Chondrocyte (in vitro differentiated cells): Measurements from ENCODE around the gene LDHD. TPM values are rescaled to one million over a fixed set of nuclear protein-coding genes. Genes with fewer than 3 reads are reported as not detected.

Experiments used
- DNase-seq: peaks from one replicate; pipeline ENCODE4 v3.0.0; 2021; ENCODE audit warnings: mixed read lengths, low spot score
- H3K27ac Mint-ChIP-seq: one replicate; pipeline ENCODE4 v1.8.0; 2021; ENCODE audit warnings: mild to moderate bottlenecking, moderate library complexity, mixed read lengths; ENCODE audit not compliant: unreplicated experiment
- H3K27me3 Mint-ChIP-seq: 2 replicates; pipeline ENCODE4 v1.8.0; 2021; ENCODE audit warnings: low read depth, mixed read lengths
- H3K36me3 Mint-ChIP-seq: 2 replicates; pipeline ENCODE4 v1.8.0; 2021; ENCODE audit warnings: low read depth, mixed read lengths
- H3K4me1 Mint-ChIP-seq: 2 replicates; pipeline ENCODE4 v1.8.0; 2021; ENCODE audit warnings: low read depth, mild to moderate bottlenecking, mixed read lengths
- H3K4me3 Mint-ChIP-seq: one replicate; pipeline ENCODE4 v1.8.0; 2021; ENCODE audit warnings: mild to moderate bottlenecking, moderate library complexity, mixed read lengths; ENCODE audit not compliant: unreplicated experiment
- H3K9me3 Mint-ChIP-seq: 2 replicates; pipeline ENCODE4 v1.8.0; 2021; ENCODE audit warnings: low read depth, mixed read lengths
- total RNA-seq: library from RNA; stranded (reverse); gene quantifications from 3 replicates; pipeline ENCODE4 v1.2.1, GENCODE V29; 2021
- TF ChIP-seq, protein P1 (sequence below): fragments of 200-600 bp; sonication (generic); IDR thresholded peaks from 2 replicates; pipeline ENCODE4 v1.5.0; 2021; ENCODE audit warnings: antibody characterized with exemption, mild to moderate bottlenecking, moderate library complexity

LDHD gene
- total RNA-seq, 1 donor from 2014 or later: 2.3 TPM

DNA sequence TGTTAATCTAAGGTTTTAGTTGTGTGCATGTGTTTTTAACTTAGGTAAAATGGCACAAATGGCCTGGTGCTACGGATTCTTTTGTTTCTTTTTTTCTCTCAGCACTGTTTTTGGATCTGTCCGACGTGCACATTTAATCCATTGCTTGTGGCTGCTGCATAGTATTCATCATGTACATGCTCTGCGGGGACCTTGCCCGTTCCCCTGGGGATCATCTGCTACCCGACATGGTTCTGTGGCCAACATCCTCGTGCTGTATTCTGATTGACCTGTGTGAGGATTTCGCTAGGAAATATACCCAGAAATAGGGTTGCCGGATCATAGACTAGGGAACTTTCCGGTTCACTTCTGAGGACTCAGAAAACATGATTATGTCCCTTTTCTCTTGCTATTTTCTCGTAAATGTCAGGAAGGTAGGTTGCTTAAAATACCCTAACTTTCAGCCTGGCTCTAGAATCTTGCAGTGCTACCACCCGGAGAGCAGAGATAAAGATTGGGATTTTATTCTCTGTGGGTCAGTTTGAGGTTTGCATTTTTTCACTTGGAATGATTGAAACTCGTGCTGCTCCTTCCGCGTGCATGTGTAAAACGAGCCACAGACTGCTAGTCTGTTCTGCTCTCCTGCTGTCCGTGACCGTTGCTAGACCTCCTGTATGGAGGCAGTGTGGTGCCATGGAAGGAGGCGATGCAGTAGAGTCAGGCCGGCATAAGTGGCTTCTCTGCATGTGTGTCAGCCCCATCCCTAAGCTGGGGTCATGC lies 42.9 kb downstream of the LDHD start:
- Mint-ChIP-seq H3K4me1 (peaks cover 18% of the 10 kb centered on the region), H3K27me3 (no peaks in the 10 kb centered on the region), H3K9me3 (peaks cover 3% of the 10 kb centered on the region), H3K36me3 (peaks cover 2% of the 10 kb centered on the region), H3K27ac (peak overlapping the region; percentile 3), H3K4me3 (no peak overlapping the region)
- TF ChIP-seq, protein P1, sequence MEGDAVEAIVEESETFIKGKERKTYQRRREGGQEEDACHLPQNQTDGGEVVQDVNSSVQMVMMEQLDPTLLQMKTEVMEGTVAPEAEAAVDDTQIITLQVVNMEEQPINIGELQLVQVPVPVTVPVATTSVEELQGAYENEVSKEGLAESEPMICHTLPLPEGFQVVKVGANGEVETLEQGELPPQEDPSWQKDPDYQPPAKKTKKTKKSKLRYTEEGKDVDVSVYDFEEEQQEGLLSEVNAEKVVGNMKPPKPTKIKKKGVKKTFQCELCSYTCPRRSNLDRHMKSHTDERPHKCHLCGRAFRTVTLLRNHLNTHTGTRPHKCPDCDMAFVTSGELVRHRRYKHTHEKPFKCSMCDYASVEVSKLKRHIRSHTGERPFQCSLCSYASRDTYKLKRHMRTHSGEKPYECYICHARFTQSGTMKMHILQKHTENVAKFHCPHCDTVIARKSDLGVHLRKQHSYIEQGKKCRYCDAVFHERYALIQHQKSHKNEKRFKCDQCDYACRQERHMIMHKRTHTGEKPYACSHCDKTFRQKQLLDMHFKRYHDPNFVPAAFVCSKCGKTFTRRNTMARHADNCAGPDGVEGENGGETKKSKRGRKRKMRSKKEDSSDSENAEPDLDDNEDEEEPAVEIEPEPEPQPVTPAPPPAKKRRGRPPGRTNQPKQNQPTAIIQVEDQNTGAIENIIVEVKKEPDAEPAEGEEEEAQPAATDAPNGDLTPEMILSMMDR: no peak
- DNase-seq: no peak

DNA sequence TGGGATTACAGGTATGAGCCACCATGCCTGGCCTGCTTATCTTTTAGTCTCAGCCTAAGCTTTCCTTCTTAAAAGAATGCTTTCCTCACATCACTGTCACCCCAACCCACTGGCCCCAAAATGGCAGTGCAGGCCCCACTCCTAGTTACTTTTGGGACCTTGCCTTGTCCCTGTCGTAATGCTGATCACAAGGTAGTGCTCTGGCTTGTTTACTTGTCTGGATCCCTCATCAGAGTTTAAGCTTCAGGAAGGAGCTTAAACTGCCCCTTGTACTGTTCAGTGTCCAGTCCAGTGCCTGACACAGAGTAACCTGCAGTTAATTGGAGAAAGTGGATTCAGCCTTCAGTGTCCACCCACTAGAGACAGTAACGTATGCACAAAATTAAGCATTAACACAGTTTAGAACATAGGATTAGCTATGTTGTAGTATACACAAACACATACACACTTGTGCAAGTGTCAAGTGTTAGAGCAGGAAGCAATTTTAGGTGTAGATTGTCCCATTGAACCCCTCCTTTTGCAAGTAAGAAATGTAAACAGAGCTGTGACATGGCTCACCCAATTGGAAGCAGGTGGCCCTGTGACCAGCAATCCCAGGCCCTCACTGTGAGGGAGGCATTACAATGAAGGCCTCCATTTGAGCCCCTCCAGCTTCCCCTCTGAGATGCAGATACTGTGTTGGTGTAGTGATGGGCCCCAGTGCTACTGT lies 44.2 kb downstream of the LDHD start:
- DNase-seq: no peak
- no peak overlapping the region for H3K27ac Mint-ChIP-seq
- H3K9me3 Mint-ChIP-seq: no peaks in the 10 kb centered on the region
- peaks cover 2% of the 10 kb centered on the region for H3K36me3 Mint-ChIP-seq
- H3K4me1 Mint-ChIP-seq: peaks cover 14% of the 10 kb centered on the region
- TF ChIP-seq, protein P1: no peak
- H3K4me3 Mint-ChIP-seq: no peak overlapping the region
- H3K27me3 Mint-ChIP-seq: no peaks in the 10 kb centered on the region

DNA sequence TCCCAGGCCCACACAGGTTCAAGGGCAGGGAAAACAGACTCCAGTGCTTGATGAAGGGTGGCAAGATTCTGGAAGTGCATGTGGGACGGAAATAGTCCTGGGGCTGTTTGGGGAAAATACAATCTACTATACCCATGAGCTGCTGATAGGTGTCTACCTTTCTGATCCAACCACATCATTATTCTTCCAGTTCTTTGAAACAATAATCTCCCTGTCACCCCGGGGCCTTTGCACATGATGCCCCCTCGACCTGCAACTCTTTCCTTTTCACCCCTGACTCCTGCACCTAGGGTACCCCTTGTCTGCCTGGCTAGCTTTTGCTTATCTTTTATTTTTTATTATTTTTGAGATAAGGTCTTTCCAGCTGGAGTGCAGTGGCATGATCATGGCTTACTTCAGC lies 45.0 kb downstream of the LDHD start:
- H3K9me3 Mint-ChIP-seq: no peaks in the 10 kb centered on the region
- TF ChIP-seq, protein P1: no peak
- DNase-seq: no peak
- H3K27ac Mint-ChIP-seq: no peak overlapping the region
- peaks cover 14% of the 10 kb centered on the region for H3K4me1 Mint-ChIP-seq
- H3K36me3 Mint-ChIP-seq: peaks cover under 1% of the 10 kb centered on the region
- H3K4me3 Mint-ChIP-seq: no peak overlapping the region
- H3K27me3 Mint-ChIP-seq: no peaks in the 10 kb centered on the region

DNA sequence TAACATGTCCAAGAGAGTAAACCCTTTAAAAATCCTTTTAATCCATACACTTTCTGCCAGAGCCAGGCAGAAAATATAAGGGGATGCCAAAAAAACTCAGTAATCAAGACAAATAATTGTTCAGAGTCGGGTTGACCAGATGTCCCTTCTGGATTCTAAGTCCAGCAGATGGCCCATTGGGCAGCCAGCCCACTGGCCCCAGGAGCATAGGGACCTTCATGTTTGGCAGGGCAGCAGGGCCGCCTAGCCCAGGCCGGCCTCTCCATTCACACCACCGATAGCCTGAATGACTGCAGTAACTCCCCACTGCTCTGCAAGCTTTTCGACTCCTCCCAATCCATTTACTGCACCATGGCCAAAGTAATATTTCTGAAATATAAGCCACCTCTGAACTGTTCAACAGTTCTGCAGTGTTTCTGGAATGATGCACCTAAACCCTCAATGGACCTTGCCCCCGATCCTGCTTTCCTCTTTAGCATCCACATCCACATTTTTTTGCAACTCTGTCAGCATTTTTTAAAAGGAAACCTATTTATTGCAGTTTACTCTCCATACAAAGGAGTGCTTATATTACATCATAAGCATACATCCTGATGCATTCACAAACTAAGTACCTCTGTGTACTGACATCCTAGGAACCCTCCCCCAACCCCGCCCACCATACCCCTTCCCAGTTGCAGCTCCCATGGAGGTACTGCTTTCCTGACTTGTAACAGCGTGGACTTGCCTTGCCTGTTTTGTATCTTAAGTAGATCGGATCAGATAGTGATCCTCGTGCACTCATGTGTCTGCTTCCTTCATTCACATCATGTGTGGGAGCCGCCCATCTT lies 46.4 kb downstream of the LDHD start:
- H3K4me1 Mint-ChIP-seq: peaks cover 14% of the 10 kb centered on the region
- H3K27me3 Mint-ChIP-seq: no peaks in the 10 kb centered on the region
- TF ChIP-seq, protein P1: no peak
- no peak for DNase-seq
- no peak overlapping the region for H3K27ac Mint-ChIP-seq
- H3K4me3 Mint-ChIP-seq: no peak overlapping the region
- H3K36me3 Mint-ChIP-seq: no peaks in the 10 kb centered on the region
- no peaks in the 10 kb centered on the region for H3K9me3 Mint-ChIP-seq
